ENCODE results near the gene PRSS50.

Gene PRSS50

DNA sequence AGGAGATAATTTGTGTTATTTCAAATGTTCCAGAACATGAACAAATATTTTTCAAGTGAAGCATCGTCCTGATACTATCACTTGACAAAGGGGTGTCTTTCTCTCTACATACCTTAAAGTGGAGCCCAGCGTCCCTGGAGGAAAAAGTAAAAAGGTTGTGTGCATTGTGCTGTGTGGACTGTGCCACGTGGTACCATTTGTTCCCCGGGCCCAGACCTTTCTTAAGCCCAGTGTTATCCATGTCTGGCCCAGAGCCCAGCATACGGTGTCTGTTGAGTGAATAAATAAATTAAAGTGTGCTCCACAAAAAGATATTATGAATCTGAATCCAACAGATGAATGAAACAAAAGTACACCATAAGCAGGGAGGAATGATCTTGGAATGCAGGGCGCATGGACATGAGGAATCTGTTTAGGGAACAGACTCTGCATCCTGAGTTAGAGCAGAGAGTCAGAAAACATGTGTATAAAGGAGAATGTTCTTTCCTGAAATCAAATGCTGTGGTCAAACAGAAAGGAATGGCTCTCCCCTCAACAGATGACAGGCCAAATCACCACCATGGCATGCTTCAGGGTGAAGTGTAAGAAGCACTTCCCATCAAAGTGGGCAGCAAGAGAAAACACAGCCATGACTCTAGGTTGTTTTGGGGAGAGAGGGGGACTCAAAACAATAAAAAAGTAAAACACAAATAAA lies 8.1 kb upstream of the PRSS50 start:
- DNase-seq (ENCODE audit: low read depth in 2 of 2) = no peak

DNA sequence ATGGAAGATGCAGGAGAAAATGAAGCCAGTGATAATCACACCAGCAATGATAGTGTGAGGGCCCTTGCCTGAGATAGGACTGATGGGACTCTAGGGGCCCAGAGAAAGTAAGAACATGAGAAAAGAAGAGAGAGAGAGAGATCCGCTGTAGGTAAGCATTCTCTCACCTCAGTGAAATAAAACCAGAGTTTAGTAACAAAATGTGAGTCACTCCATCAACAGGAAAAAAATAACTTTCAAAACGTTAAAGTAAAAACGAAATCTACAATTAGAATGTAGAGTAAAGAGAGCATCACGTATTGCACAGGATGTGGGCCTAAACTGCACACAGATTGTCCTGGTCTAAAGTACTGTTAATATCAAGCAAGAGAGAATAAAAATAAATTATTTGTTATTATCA lies 6.8 kb upstream of the PRSS50 start:
- DNase-seq (ENCODE audit: low read depth in 2 of 2) = no peak

DNA sequence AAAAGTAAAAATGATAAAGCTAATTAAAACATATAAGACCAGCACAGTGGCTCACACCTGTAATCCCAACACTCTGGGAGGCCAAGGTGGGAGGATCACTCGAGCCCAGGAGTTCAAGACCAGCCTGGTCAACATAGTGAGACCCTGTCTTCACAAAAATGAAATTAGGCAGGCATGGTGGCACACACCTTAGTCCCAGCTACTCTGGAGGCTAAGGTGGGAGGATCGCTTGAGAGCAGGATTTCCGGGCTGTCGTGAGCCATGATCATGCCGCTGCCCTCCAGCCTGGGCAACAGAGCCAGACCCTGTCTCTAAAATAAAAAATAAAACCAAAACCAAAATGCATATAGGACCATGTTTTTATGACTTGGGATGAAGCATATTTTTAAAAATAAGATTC lies 4.8 kb upstream of the PRSS50 start:
- DNase-seq (ENCODE audit: low read depth in 2 of 2) = no peak

DNA sequence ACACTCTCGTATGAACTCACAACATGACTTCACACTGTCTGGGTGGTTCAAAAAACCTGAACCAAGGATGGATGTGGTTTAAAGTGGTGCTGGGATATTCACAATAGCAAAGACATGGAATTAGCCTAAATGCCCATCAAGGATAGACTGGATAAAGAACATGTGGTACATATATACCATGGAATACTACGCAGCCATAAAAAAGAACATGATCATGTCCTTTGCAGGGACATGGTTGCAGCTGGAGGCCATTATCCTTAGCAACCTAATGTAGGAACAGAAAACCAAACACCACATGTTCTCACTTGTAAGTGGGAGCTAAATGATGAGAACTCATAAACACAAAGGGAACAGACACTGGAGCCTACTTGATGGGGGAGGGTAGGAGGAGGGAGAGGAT lies 3.3 kb upstream of the PRSS50 start:
- no peak for DNase-seq (ENCODE audit: low read depth in 2 of 2)

DNA sequence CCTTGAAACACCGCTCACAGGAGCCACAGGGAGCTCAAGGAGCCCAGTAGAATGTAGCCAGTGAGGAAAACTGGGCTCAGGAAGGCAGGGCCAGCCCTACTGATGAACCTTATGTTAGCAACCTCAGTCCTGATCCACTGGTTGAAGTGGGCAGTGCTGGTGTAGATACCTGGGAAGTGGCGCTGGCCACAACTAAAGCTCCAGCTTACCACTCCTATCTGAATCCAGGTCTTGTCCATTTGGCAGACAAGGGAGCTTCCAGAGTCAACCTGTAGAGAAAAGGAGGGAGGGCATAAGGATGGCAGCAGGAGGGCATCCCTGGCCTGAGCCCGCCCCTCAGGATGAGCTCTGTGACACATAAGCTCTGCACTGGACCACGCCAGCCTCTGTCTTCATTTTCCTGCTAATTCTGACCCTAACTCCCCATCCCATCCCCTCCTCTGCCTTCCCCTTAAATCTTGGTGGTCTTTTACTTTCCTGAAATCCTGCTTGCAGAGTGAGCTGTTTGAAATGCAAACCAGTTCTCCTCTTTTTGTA lies 2.1 kb upstream of the PRSS50 start:
- DNase-seq (ENCODE audit: low read depth in 2 of 2) = no peak

DNA sequence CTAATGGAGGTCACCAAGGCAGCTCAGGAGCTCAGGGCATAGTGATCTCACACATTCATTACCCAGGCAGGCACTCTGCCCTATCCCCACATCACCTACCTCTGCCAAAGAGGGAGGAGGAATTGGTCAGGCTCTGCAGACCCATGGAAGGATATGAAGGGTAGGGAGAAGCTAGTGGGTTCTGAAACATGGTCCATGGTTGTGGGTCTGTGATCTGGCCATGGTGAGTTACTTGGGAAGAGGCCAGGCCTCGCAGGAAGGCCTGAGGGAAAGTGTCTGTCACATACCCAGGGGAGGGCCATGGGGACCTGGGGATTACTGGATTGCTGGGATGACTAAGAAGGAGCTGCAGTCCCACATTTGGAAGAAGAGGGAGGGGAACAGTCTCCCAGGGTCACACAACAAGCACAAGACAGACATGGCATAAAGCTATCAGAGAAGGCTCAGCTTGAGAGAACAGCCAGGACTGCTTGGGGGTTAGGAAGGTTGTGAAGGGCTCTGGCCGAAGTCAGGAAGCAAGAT lies 1.4 kb upstream of the PRSS50 start:
- DNase-seq (ENCODE audit: low read depth in 2 of 2) = no peak

DNA sequence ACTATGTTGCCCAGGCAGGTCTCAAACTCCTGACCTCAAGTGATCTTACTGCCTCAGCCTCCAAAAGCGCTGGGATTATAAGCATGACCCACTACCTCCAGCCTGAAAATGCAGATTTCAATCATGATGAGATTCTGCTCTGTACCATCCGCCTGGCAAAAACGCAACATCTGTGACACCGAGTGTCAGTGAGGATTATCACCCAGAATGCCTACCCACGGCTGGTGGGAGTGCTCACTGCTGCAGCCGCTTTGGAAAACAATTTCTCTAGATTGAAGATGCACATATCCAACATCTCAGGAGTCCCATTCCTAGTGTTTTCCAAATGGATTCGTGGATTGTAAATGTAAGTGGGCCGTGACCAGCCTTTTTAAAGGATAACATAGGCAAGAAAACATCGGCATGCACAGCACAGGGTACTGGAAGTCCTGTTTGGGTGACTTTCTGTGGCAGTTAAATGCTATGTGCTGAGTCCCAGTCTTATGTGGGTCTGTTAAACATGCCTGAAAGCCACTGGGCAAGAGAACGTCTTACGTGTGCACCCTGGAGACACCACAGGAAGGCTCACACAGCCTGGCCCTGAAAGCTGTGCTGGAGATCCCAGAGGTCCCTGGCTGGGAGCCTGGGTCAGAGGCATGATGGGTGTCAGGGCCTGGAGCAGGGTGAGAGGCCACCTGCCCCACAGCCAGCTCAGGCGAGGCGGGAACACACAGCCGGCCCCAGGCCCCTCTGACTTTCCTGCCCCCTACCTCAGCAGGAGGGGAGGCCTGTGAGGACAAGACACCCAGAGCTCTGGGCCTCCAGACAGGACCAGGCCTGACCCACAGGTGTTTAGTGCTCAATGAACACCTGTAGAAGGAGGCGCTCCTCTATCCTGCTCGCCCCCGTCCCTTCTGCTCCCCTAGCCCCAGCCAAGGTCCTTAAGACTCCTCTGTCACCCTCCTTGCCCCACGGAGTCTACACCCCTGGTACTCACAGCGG lies 918 bp downstream of the PRSS50 start:
- DNase-seq (ENCODE audit: low read depth in 2 of 2) = no peak

DNA sequence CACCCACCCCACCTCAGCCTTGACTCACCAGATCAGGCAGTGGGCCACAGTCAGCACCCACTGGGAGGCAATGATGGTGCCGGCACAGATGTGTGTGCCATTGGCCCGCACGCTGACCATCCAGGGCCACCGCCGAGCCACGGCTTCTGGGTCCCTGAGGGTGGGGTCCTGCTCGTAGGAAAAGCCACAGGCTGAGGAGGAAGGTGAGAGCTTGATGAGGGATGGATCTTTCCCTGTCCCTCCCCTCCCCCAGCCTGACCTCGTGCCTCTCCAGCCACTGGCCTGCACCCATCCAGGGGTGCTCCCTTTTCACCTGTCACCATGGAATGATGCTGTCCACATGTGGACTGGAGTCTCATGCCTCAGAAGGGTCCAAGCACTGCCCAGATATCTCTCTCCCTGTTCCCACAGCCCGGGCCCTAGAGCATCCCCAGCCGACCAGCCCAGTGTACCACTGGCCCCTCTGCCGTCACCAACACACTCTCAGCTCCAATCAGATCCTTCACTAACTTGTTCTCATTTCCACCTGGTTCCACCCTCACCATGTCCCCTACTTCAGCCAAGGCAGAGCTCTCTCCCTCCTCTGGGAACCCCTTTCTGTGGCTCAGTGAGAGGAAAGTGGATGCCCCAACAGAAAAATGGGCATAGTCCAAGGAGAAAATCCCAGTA lies 2.0 kb downstream of the PRSS50 start:
- DNase-seq (ENCODE audit: low read depth in 2 of 2) = no peak

DNA sequence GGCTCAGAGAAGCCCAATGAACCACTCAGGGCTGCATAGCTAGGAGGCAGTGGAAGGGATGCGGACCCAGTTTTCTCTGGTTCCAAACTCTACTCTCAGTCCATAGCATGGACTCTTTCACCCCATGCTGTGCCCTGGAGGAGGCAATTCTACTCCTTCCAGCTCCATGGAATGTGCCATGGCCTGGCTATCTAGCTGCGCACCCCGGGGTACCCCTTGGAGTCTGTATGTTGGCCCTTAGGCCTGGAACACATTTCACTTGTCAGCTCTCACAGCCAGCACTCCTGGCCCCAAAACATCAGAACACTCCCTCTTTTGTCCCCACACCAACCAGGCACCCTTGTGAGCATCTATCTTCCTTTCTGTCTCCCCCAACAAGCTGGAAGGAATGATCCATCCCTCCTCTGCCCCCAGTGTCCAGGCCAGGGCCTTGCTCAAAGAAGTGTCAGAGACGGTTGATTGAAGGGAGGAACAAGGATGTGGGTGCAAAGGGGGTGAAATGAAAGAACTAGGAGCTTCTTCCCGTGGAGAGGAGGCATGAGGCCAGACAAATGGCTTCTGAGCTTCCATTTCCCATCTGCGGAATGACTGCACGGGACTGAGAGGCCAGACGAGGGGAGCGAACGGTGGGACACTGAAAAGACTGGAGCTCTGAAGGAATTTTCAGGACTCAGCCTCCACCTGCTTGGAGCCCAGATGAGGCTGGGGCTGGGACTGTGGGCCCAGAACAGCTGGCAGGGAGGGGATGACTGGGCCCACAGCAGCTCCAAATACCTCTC lies 2.8 kb downstream of the PRSS50 start:
- DNase-seq (ENCODE audit: low read depth in 2 of 2) = no peak

DNA sequence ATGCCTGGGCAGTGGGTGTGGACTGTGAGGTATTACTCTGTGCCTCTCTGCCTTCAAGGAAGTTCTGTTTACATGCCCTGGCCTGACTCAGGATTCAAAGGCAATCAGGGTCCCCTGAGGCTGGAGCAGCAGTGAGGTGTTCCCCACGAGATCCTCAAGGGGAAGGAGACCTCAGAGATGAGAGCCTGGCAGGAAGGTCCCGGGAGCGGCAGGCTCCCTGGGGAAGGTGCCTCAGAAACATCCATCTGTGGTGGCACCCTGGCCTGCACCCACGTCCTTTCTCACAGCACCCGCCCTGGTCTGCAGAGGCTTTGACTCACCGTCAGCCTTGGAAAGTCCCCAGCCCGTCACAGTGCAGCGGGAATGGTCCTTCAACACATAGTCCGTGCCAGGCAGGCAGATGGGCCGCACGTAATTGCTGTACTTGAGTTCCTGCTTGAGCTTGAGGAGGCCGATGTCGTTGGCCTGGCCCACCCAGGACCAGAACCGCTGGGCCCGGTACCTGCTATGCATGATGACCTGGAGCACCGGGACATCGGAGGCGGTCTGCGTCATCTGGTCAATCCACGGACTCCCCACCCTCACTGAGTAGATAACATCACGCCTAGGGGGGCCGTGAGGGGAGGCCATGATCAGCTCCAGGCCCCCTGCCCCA lies 3.6 kb downstream of the PRSS50 start:
- no peak for DNase-seq (ENCODE audit: low read depth in 2 of 2)

DNA sequence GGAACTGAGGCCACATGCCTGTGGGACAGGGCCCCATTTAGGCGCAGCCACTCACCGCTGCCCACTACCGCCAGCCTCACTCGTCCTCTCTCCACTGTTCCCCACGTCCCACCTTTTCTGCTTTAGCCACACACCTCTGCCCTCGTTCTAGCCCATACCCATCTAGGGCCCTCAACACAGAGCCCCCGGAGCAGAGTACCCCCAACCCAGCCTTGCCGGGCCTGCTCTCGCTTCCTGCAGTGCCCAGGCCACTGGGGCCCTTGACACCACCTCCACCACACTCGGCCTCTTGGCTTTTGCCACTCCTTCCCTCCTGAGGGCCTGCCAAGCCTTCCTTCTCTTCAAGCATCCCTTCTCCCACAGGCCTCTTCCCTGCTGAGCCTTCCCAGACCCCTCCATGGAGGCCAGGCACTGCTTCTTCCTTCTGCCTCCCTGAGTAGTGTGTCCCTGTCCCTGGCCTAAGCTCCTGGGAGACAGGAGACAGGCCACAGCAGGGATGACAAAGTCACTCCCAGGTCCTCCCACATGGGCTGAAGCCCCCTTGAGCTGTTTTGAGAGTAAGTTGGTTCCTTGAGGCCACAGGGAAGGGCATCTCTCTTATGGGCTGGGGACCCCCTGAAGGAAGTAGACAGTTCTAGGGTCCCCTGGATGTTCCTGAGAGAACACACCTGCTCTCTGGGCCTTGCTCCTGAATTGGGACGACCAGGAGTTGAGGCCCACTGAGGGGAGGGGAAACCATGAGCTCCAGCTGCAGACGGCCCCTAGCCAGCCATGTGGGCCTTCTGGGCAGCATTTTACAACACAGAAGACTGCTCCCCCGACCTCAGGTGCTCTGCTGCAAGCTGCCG lies 4.4 kb downstream of the PRSS50 start:
- DNase-seq (ENCODE audit: low read depth in 2 of 2) = no peak

DNA sequence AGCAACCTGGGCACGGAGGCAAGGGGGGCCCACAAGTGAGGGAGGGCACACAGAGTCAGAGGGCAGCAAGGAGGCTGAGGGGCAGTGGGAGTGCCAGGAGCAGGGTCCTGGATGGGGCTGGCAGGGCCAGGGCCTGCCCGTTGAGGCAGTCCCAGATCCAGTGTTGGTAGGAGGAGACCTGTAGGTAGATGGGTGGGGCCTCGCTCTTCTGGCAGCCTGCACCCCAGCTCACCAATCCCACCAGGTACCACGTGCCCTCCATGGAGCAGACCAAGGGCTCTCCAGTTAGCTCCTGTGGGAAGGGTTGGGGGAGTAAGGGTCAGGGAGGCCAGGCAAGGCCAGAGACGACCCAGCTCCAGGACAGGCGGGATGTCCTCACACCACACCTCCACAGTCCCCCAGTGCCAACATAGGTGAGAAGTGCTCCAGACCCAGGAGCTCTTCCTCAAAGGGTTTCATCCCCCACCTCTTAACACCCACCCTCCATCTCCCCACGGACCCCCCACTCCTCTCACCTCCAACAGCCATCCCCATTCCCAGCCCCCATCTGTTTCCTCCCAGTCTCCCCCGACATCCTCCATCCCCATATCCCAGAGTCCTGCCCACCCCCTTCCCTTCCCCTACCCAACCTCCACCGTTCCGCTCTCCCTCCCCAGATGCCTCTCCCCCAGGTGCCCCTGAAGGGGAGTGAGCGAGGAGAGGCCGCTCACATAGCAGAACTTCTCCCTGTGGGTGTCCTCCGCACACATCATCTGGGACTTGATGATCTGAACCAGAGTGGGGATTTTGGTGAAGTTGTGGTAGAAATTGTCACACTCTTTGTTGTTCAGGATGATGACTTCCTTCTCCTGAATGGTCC lies 5.2 kb downstream of the PRSS50 start:
- no peak for DNase-seq (ENCODE audit: low read depth in 2 of 2)

DNA sequence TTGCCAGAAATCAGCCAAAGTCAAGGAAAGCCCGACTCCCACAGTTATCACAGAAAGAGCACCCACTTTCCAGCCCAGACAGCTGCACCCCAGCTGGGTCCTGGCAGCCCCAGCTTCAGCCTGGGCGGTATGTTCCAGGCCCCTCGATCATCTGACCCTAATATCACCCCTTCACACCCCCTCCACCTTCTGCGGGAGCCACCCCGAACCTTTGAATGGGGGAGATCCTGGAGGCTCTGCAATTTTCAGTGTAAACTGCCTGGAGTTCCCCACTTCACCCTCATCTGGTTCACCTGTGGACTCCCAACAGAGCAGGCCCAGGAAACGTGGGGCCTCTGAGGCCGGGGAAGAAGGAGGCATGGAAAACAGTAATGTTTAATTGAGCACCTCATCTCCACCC lies 5.9 kb downstream of the PRSS50 start:
- no peak for DNase-seq (ENCODE audit: low read depth in 2 of 2)

DNA sequence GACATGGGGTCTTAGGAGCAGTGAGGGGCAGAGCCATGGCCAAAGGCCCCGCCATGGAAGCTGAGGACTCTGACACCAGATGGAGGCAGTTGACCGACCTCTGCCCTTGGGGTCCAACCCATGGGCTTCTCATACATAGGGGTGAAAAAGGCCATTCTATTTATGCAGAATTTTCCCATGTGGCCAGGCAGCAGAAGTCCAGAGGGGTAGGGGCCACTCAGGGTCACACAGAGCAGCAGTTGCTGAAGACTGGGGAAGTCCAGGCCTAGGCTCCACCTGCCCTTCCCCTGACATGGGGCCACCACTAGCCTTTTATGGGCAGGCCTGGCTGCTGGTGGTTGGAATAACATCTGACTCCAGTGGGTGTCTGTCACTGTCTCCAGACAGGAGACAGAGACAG lies 6.4 kb downstream of the PRSS50 start:
- DNase-seq (ENCODE audit: low read depth in 2 of 2) = no peak

DNA sequence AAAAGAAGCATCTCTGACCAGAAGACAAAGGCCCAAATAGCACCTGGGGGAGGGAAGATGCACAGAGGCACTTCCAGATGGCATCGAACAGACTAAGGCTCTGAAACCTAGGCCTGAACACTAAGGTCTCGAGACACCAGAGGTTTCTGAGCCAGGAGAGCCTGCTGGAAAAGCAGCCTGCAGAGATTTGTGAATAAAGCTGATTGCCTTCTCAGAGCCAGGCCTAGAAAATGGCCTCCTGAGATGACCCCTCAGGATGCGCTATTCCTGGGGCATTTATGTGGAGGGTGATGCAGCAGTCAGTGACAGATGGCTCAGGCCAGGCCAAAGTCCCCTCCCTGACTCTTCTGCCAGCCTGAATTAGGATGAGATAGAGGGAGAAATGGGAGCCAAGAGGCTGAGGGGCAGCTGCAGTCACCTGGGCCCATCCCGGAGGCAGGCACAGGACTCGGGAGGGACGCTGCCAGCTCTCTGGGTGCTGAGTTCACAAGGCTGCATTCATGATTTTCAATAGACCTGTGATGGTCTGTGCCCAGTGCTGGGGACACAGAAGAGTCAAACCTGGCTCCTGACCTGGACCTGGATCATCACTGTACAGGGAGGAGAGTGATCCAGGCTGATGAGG lies 6.9 kb downstream of the PRSS50 start:
- DNase-seq (ENCODE audit: low read depth in 2 of 2) = no peak

DNA sequence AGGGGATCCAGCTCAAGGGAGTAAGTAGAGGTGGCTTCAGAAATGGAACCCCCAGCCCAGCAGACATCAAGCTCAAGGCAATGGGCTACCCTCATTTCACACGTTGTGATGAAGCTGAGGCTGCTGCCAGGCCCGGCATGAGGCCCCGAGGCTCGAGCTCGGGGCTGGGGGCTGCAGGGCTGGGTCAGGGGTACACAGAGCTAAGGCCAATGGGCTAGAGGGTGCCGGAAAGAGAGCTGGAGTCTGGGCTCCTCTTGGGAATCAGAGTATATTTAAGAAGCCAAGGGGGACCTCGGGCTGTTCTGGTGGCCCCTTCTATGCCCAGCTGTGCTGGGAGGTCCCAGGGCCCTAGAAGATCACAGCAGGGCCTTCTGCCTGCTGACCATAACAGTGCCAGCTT lies 7.4 kb downstream of the PRSS50 start:
- no peak for DNase-seq (ENCODE audit: low read depth in 2 of 2)

DNA sequence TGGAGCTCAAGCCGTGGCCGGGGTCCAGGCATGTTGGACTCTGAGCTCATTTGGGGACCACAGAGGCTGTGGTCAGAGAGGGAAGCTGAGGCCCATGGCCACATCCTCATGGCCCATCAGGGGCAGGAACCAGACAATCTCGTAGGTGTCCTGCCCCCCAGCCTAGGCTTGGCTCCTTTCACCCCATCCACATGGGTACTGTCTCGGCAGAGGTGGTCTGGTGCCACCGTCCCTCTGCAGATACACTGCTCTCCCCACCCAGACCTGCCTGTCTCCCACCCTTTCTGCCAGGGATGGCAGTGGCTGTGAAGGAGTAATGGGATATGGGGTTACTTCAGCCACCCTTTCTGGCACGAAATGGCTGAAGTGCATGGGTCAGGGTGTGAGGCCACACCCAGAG lies 7.9 kb downstream of the PRSS50 start:
- no peak for DNase-seq (ENCODE audit: low read depth in 2 of 2)

DNA sequence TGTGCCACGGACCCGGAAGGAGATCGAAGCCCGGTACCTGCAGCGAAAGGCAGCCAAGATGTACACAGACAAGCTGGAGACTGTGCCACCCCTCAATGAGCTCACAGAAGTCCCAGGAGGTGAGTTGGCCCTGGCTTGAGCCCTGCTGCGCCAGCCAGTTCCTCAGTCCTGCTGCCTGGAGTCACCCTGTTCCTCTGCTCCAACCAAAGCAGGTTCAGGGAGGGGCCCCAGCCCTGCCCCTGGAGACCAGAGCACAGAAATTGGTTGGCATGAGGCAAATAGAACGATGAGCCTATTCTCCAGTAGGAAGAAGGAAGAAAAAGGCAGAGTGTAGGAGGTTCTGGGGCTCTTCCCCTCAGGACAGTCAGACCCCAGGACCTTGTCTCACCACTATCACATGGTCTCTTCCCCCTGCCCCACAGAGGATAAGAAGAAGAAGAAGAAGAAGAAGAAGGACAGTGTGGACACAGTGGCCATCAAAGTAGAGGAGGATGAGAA lies 8.5 kb downstream of the PRSS50 start:
- no peak for DNase-seq (ENCODE audit: low read depth in 2 of 2)
